HCT116 (cell line): ENCODE data around the gene RINL. TPM values are rescaled to one million over a fixed set of nuclear protein-coding genes. Genes with fewer than 3 reads are reported as not detected.
"Not testable (repeated sequence)": the region's sequence is repeated elsewhere in the genome, so short reads cannot be mapped to it uniquely, and the experiment has no call there.

Experiments
- ATAC-seq: fragments of 200-7000 bp; cut with Tn5 transposase; 2 replicates; pipeline ENCODE4 v1.9.1; 2020; ENCODE audit warnings: mild to moderate bottlenecking, moderate library complexity
- BruUV-seq: library from RNA; stranded (reverse); fragments of 400-500 nt; replicated peaks from 2 replicates; lab custom pipeline; 2021; lab: Mats Ljungman, UMichigan
- CTCF ChIA-PET: fragments of 300-600 bp; sonication (Branson Sonifier 250); formaldehyde crosslinking; loops from one replicate; lab custom pipeline; 2021; ENCODE audit warnings: antibody characterized with exemption; lab: Charles Lee
- POLR2A ChIA-PET: fragments of 300-600, 350-600 bp; sonication (Branson Sonifier 250); formaldehyde crosslinking; loops from one replicate; lab custom pipeline; 2021; ENCODE audit warnings: antibody characterized with exemption; lab: Charles Lee
- RAD21 ChIA-PET, 2 experiments: fragments of 300-600 bp; sonication (Branson Sonifier 250); formaldehyde crosslinking; loops; one replicate each; lab custom pipeline; 2023; ENCODE audit warnings: low total read pairs in 2 of 2; ENCODE audit not compliant: uncharacterized antibody in 2 of 2, unreplicated experiment in 2 of 2, low non-redundant PET in 1 of 2; lab: Charles Lee
- DNase-seq: peaks from one replicate; pipeline ENCODE4 v3.0.0-alpha.2; 2010; ENCODE audit warnings: low read depth, low spot score
- H2AFZ ChIP-seq: fragments of 200-600 bp; shearing (Covaris generic), sonication (generic); 2 replicates; pipeline ENCODE4 v1.6.1; 2017; ENCODE audit warnings: low read depth, mixed run types, mixed read lengths, antibody characterized with exemption, low read length; ENCODE audit not compliant: poor library complexity, severe bottlenecking
- H3K27ac ChIP-seq: 2 replicates; pipeline ENCODE4 v1.5.1; 2012; ENCODE audit warnings: low read depth, low read length
- H3K27me3 ChIP-seq: fragments of 200-600 bp; sonication (generic); 2 replicates; pipeline ENCODE4 v1.6.1; 2016; ENCODE audit warnings: mixed run types, low read length, mixed read lengths; ENCODE audit not compliant: insufficient read depth
- H3K36me3 ChIP-seq, 2 experiments: fragments of 200-500 bp in 1 of 2; fragments of 200-600 bp in 1 of 2; sonication (Bioruptor generic) in 1 of 2; sonication (generic) in 1 of 2; 2 replicates each; pipeline versions ENCODE4 v1.5.1 to v1.6.1; 2014 to 2016; ENCODE audit warnings: low read length in 2 of 2, inconsistent platforms in 1 of 2, mixed read lengths in 1 of 2, mixed run types in 1 of 2; ENCODE audit not compliant: insufficient read depth in 2 of 2, control insufficient read depth in 1 of 2
- H3K4me1 ChIP-seq, 2 experiments: fragments of 200-600 bp in 1 of 2; sonication (generic) in 1 of 2; 2 replicates each; pipeline versions ENCODE4 v1.5.1 to v1.6.1; 2012 to 2017; ENCODE audit warnings: low read length in 2 of 2, inconsistent platforms in 1 of 2, mild to moderate bottlenecking in 1 of 2, mixed read lengths in 1 of 2, mixed run types in 1 of 2, moderate library complexity in 1 of 2; ENCODE audit not compliant: insufficient read depth in 2 of 2, control insufficient read depth in 1 of 2
- H3K4me2 ChIP-seq: fragments of 200-600 bp; sonication (generic); 2 replicates; pipeline ENCODE4 v1.6.1; 2017; ENCODE audit warnings: mixed run types, low read length, mixed read lengths
- H3K4me3 ChIP-seq, 2 experiments: fragments of 200-600 bp in 1 of 2; sonication (generic) in 1 of 2; replicated peaks in 1 of 2; 2 replicates each; pipeline ENCODE4 v1.5.1; 2011 to 2016; ENCODE audit warnings: low read length in 2 of 2, control low read depth in 1 of 2, low read depth in 1 of 2, mild to moderate bottlenecking in 1 of 2, mixed read lengths in 1 of 2, mixed run types in 1 of 2
- H3K79me2 ChIP-seq: fragments of 200-600 bp; sonication (generic); 2 replicates; pipeline ENCODE4 v1.6.1; 2017; ENCODE audit warnings: mild to moderate bottlenecking, mixed run types, low read length, moderate library complexity, mixed read lengths; ENCODE audit not compliant: insufficient read depth
- H3K9ac ChIP-seq: fragments of 200-600 bp; sonication (generic); 2 replicates; pipeline ENCODE4 v1.6.1; 2016; ENCODE audit warnings: low read length, mixed read lengths
- H3K9me2 ChIP-seq: fragments of 200-600 bp; sonication (generic), shearing (Covaris generic); 2 replicates; pipeline ENCODE4 v1.6.1; 2017; ENCODE audit warnings: mixed run types, mild to moderate bottlenecking, moderate library complexity; ENCODE audit not compliant: insufficient read depth
- H3K9me3 ChIP-seq, 2 experiments: fragments of 200-500 bp in 1 of 2; fragments of 200-600 bp in 1 of 2; sonication (Bioruptor generic) in 1 of 2; sonication (generic) in 1 of 2; 2 replicates each; pipeline ENCODE4 v1.6.1; 2014 to 2017; ENCODE audit warnings: low read length in 2 of 2, mixed read lengths in 2 of 2, inconsistent platforms in 1 of 2, low read depth in 1 of 2, mild to moderate bottlenecking in 1 of 2, mixed run types in 1 of 2, moderate library complexity in 1 of 2; ENCODE audit not compliant: control insufficient read depth in 1 of 2, insufficient read depth in 1 of 2
- H4K20me1 ChIP-seq: fragments of 200-600 bp; sonication (generic), shearing (Covaris generic); 2 replicates; pipeline ENCODE4 v1.6.1; 2017; ENCODE audit warnings: mixed run types, mild to moderate bottlenecking, moderate library complexity; ENCODE audit not compliant: insufficient read depth
- ATF3 ChIP-seq: IDR thresholded peaks from 2 replicates; pipeline ENCODE4 v1.6.1; 2012
- CEBPB ChIP-seq: IDR thresholded peaks from 2 replicates; pipeline ENCODE4 v1.6.1; 2012; ENCODE audit warnings: low read depth
- EGR1 ChIP-seq: IDR thresholded peaks from 2 replicates; pipeline ENCODE4 v1.6.1; 2012; ENCODE audit warnings: low read depth
- ELF1 ChIP-seq: IDR thresholded peaks from 2 replicates; pipeline ENCODE4 v1.6.1; 2012; ENCODE audit warnings: low read depth, borderline replicate concordance
- EZH2phosphoT487 ChIP-seq: fragments of 200-600 bp; IDR thresholded peaks from 2 replicates; pipeline ENCODE4 v1.6.1; 2018; ENCODE audit warnings: antibody characterized with exemption, borderline replicate concordance
- FOSL1 ChIP-seq: IDR thresholded peaks from 2 replicates; pipeline ENCODE4 v1.6.1; 2012; ENCODE audit warnings: low read depth
- JUND ChIP-seq: IDR thresholded peaks from 2 replicates; pipeline ENCODE4 v1.6.1; 2012
- POLR2A ChIP-seq: IDR thresholded peaks from 2 replicates; pipeline ENCODE4 v1.7.0; 2011; ENCODE audit warnings: borderline replicate concordance; ENCODE audit not compliant: insufficient read depth, insufficient read length; ENCODE audit errors: extremely low read depth
- RAD21 ChIP-seq: IDR thresholded peaks from 2 replicates; pipeline ENCODE4 v1.6.1; 2012; ENCODE audit warnings: low read depth, mild to moderate bottlenecking
- SP1 ChIP-seq: IDR thresholded peaks from 2 replicates; pipeline ENCODE4 v1.6.1; 2012; ENCODE audit warnings: low read depth
- ZNF274 ChIP-seq: fragments of 200-500 bp; sonication (Bioruptor generic); IDR thresholded peaks from 2 replicates; pipeline ENCODE4 v1.6.1; 2014; ENCODE audit warnings: mild to moderate bottlenecking, low read depth, low read length, inconsistent platforms
- intact Hi-C: fragments of 100-400 bp; cut with micrococcal nuclease; formaldehyde crosslinking; loops from 2 replicates; pipeline ENCODE4 v1.10.0; 2022
- total RNA-seq: library from RNA; stranded (reverse); gene quantifications from one replicate; pipeline ENCODE4 v1.2.1, GENCODE V29; 2021; ENCODE audit not compliant: unreplicated experiment
- TF ChIP-seq, protein P1 (sequence below), 3 experiments: fragments of 200-600 bp in 1 of 3; sonication (generic) in 1 of 3; IDR thresholded peaks in 2 of 3; conservative IDR thresholded peaks in 1 of 3; 2 replicates each; pipeline ENCODE4 v1.5.1; 2012 to 2017; ENCODE audit warnings: low read depth in 2 of 3, low read length in 2 of 3, antibody characterized with exemption in 1 of 3, borderline replicate concordance in 1 of 3, control low read depth in 1 of 3, mild to moderate bottlenecking in 1 of 3, mixed read lengths in 1 of 3, mixed run types in 1 of 3, moderate library complexity in 1 of 3; ENCODE audit not compliant: insufficient read depth in 1 of 3

RINL gene
- total RNA-seq, 1 experiment from 2014 or later = 28.6 TPM

DNA sequence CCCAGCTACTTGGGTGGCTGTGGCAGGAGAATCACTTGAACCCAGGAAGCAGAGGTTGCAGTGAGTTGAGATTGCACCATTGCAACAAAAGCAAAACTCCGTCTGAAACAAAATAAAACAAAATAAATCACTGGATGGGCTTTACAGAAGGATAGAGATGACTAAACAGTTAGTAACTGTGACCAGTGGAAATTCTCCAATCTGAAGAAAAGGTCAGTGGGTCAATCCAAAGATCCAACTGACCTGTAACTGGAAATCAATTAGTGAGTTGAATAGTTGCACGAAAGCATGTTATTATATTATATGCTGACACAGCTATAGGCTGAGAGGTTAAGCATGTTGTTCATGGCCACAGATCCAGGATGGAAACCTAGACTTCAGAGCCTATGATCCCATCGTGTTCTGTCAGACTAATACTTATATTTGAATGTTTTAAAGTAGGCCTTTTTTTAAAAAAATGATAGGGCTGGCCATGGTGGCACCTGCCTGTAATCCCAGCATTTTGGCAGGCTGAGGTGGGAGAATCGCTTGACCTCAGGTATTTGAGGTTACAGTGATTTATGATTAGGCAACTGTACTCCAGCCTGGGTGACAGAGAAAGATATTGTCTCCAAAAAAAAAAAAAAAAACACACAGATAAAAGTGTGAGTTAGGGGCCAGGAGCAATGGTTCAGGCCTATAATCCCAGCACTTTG, 47.9 kb downstream of the RINL start:
- Histone ChIP-seq H3K27me3 (no peaks in the 10 kb centered on the region), H2AFZ (no peak overlapping the region), H3K9ac (no peak overlapping the region), H4K20me1 (no peaks in the 10 kb centered on the region), H3K4me2 (no peak overlapping the region), H3K9me3 (no peaks in the 10 kb centered on the region), H3K4me3 (0 out of 4 replicates have a peak overlapping the region, but pooled peaks of 1 of the 2 experiments have one; percentile 68), H3K36me3 (peaks cover 0 to 8% of the 10 kb centered on the region in 2 experiments; a peak in 1 of 4 replicates), H3K27ac (no peak overlapping the region), H3K9me2 (no peaks in the 10 kb centered on the region), H3K4me1 (peaks cover 2 to 16% of the 10 kb centered on the region in 2 experiments; a peak in 3 of 4 replicates), H3K79me2 (peaks cover 44% of the 10 kb centered on the region)
- POLR2A ChIA-PET = interaction anchor here (1.0 to 1.2 kb wide), 2 partner anchors 8 to 57 kb away, joined by 3 to 4 read pairs; no protein-coding TSS in a partner anchor
- CTCF ChIA-PET = interaction anchor here (0.9 to 1.1 kb wide), 2 partner anchors 60 to 427 kb away, joined by 3 read pairs; partner anchors contain the start of gene FAM98C
- no TSS peak for BruUV-seq
- intact Hi-C loops = loop anchor here (5.0 kb wide), 1 partner anchor 93 kb away; no protein-coding TSS in a partner anchor
- ATAC-seq (no peak), DNase-seq (no peak)
- RAD21 ChIA-PET = no interaction called here
- TF ChIP-seq JUND = no peak
- TF ChIP-seq SP1 = no peak
- no peak for TF ChIP-seq CEBPB
- no peak for TF ChIP-seq EGR1
- TF ChIP-seq EZH2phosphoT487 = no peak
- TF ChIP-seq POLR2A = no peak
- TF ChIP-seq ZNF274 = no peak
- TF ChIP-seq, protein P1, sequence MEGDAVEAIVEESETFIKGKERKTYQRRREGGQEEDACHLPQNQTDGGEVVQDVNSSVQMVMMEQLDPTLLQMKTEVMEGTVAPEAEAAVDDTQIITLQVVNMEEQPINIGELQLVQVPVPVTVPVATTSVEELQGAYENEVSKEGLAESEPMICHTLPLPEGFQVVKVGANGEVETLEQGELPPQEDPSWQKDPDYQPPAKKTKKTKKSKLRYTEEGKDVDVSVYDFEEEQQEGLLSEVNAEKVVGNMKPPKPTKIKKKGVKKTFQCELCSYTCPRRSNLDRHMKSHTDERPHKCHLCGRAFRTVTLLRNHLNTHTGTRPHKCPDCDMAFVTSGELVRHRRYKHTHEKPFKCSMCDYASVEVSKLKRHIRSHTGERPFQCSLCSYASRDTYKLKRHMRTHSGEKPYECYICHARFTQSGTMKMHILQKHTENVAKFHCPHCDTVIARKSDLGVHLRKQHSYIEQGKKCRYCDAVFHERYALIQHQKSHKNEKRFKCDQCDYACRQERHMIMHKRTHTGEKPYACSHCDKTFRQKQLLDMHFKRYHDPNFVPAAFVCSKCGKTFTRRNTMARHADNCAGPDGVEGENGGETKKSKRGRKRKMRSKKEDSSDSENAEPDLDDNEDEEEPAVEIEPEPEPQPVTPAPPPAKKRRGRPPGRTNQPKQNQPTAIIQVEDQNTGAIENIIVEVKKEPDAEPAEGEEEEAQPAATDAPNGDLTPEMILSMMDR (IDR thresholded peaks at IDR 0.05 in 2 of 3, conservative IDR thresholded peaks at IDR 0.05 in 1 of 3; ENCODE audit: borderline replicate concordance in 1 of 3, insufficient read depth in 1 of 3, low read depth in 2 of 3, low read length in 2 of 3) = no peak
- TF ChIP-seq ELF1 = no peak
- no peak for TF ChIP-seq RAD21
- no peak for TF ChIP-seq FOSL1
- TF ChIP-seq ATF3 = no peak

GRCh38 chr19:38829203-38829602, 48.9 kb downstream of the RINL start:
- CTCF ChIA-PET = interaction anchor here (0.6 kb wide), 1 partner anchor 314 kb away, joined by 4 read pairs; no protein-coding TSS in a partner anchor
- H4K20me1 ChIP-seq, H2AFZ ChIP-seq, H3K9me3 ChIP-seq, H3K27ac ChIP-seq, H3K36me3 ChIP-seq, H3K4me3 ChIP-seq, H3K4me2 ChIP-seq, BruUV-seq, DNase-seq, H3K9me2 ChIP-seq, ATAC-seq, intact Hi-C loops, H3K9ac ChIP-seq, H3K27me3 ChIP-seq: not testable (repeated sequence)
- POLR2A ChIA-PET = interaction anchor here (0.7 kb wide), 1 partner anchor 11 kb away, joined by 3 read pairs; no protein-coding TSS in a partner anchor
- RAD21 ChIA-PET = interaction anchor here in 1 of 2 experiments (0.6 kb wide), 1 partner anchor 210 kb away, joined by 7 read pairs; the partner anchor contains the start of gene EIF3K
- Histone ChIP-seq H3K4me1 (peaks cover 2 to 17% of the 10 kb centered on the region in 2 experiments; a peak in 3 of 4 replicates), H3K79me2 (peaks cover 54% of the 10 kb centered on the region)
